ENCODE results near the gene TCEA2. TPM values are rescaled to one million over a fixed set of nuclear protein-coding genes. Genes with fewer than 3 reads are reported as not detected.
A peak's percentile ranks its signal among the peaks of the same experiment; 100 is the strongest.

TCEA2 gene
- total RNA-seq, 1 experiment from 2014 or later: 90.0 TPM

- no peak for DNase-seq (ENCODE audit: low read depth)
- in situ Hi-C loops (cut with HindIII; ENCODE audit: low pct_unique_long_range_greater_than_20kb, low sequenced_read_pairs): no loop called here
These were observed 8.6 kb downstream of the TCEA2 start for GRCh38 chr20:64071341-64072332.

GRCh38 chr20:64072498-64073063 lies 9.6 kb downstream of the TCEA2 start:
- no peak for DNase-seq (ENCODE audit: low read depth)
- in situ Hi-C loops (cut with HindIII; ENCODE audit: low pct_unique_long_range_greater_than_20kb, low sequenced_read_pairs): no loop called here

GRCh38 chr20:64073476-64074183 lies 10.6 kb downstream of the TCEA2 start:
- no peak for DNase-seq (ENCODE audit: low read depth)
- in situ Hi-C loops (cut with HindIII; ENCODE audit: low pct_unique_long_range_greater_than_20kb, low sequenced_read_pairs): no loop called here

DNA sequence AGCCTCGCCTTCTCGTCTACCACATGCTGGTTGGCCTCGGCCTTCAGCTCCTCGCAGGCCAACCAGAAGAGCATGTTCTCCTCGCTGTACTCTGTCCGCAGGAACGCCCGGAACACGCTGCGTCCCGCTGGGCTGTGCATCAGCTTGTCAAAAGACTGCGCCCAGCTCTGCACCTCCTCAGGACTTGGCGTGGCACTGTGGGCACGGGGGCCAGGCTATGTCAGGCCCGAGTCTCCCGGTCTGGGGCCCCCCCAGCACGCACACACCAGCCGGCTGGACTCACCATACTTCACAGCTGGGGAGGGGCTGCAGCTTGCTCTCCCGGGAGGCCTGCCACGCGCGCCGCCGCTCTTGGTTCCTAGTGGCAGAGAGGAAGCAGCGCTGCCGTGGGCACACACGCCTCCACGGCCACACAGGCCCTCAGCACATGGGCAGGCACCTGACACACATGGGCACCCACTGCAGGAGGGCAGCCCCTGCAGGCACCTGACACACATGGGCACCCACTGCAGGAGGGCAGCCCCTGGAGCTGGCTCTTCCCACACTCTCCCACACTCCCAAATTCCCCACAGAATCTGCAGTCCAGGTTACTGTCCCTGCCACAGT lies 11.3 kb downstream of the TCEA2 start:
- no peak for DNase-seq (ENCODE audit: low read depth)
- in situ Hi-C loops (cut with HindIII; ENCODE audit: low pct_unique_long_range_greater_than_20kb, low sequenced_read_pairs): no loop called here

DNA sequence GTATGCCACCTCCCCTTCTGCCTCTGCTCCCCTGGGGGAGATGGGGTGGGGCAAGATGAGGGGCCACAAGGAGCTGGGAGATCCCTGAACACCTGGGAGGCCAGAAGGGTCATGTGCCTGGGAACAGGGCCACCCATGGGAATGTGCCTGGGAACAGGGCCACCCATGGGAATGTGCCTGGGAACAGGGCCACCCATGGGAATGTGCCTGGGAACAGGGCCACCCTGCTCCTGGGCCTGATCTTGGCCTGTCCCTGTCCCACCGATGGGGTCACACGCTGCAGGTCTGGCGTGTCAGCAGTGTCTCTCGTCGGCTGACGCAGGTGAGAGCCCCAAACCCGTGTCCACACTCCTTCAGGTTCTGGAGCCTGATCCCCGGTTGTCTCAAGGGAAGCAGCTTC lies 12.0 kb downstream of the TCEA2 start:
- no peak for DNase-seq (ENCODE audit: low read depth)
- in situ Hi-C loops (cut with HindIII; ENCODE audit: low pct_unique_long_range_greater_than_20kb, low sequenced_read_pairs): no loop called here

DNA sequence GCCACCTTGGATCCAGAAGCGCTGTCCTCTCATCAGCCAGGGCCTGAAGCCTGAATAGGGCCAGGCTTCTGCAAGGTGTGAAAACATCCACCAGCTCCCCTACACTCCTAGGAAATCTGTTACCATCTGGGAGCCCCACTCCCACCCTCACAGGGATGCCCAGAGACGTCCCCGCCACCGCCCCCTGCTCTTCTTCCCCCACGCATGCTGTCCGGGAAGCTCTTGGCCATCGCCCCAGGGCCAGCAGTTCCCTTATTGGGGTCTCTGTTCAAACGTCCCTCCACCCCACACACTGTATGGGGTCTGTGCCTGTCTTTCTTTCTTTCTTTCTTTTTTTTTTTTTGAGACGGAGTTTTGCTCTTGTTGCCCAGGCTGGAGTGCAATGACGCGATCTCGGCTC lies 12.6 kb downstream of the TCEA2 start:
- no peak for DNase-seq (ENCODE audit: low read depth)
- in situ Hi-C loops (cut with HindIII; ENCODE audit: low pct_unique_long_range_greater_than_20kb, low sequenced_read_pairs): no loop called here

- in situ Hi-C loops (cut with HindIII; ENCODE audit: low pct_unique_long_range_greater_than_20kb, low sequenced_read_pairs): no loop called here
- no peak for DNase-seq (ENCODE audit: low read depth)
These were observed 13.3 kb downstream of the TCEA2 start for GRCh38 chr20:64076061-64076997.

- DNase-seq (ENCODE audit: low read depth): no peak
- in situ Hi-C loops (cut with HindIII; ENCODE audit: low pct_unique_long_range_greater_than_20kb, low sequenced_read_pairs): no loop called here
These were observed 14.1 kb downstream of the TCEA2 start for GRCh38 chr20:64077094-64077493.

- no peak for DNase-seq (ENCODE audit: low read depth)
- in situ Hi-C loops (cut with HindIII; ENCODE audit: low pct_unique_long_range_greater_than_20kb, low sequenced_read_pairs): no loop called here
These were observed 14.5 kb downstream of the TCEA2 start for GRCh38 chr20:64077541-64077875.

- in situ Hi-C loops (cut with HindIII; ENCODE audit: low pct_unique_long_range_greater_than_20kb, low sequenced_read_pairs): no loop called here
- no peak for DNase-seq (ENCODE audit: low read depth)
These were observed 15.0 kb downstream of the TCEA2 start for GRCh38 chr20:64077876-64078551.

DNA sequence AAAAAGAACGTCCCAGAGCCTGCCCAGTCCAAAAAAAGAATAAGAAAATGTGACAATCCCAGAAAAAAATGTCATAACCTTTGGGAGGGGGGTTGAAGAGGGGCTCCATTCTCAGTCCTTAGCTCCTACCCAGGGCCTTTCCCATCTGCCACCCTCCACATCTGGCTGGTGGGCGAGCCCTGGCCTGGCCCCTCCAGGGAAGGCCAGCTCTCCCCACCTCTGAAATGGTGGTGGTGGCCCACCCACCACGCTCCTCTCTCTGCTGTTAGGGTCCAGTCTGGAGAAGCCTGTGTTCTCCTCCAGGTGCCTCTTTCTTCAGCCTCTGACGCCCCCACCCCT lies 15.9 kb downstream of the TCEA2 start:
- no peak for DNase-seq (ENCODE audit: low read depth)
- in situ Hi-C loops (cut with HindIII; ENCODE audit: low pct_unique_long_range_greater_than_20kb, low sequenced_read_pairs): no loop called here

GRCh38 chr20:64079273-64080012 lies 16.4 kb downstream of the TCEA2 start, which contains the start of gene RGS19:
Gene RGS19, minus strand, starts transcription at chr20:64079518. Its CDS starts 2,632 bp downstream, at chr20:64076886.
- in situ Hi-C loops (cut with HindIII; ENCODE audit: low pct_unique_long_range_greater_than_20kb, low sequenced_read_pairs): no loop called here
- peak; percentile 72 for DNase-seq (ENCODE audit: low read depth)

- in situ Hi-C loops (cut with HindIII; ENCODE audit: low pct_unique_long_range_greater_than_20kb, low sequenced_read_pairs): no loop called here
- no peak for DNase-seq (ENCODE audit: low read depth)
These were observed 17.2 kb downstream of the TCEA2 start, which contains the start of gene OPRL1 for GRCh38 chr20:64080013-64080812. Gene OPRL1, plus strand, starts transcription at chr20:64080082. Its CDS starts 12,639 bp downstream, at chr20:64092721.

- DNase-seq (ENCODE audit: low read depth): no peak
- in situ Hi-C loops (cut with HindIII; ENCODE audit: low pct_unique_long_range_greater_than_20kb, low sequenced_read_pairs): no loop called here
These were observed 18.0 kb downstream of the TCEA2 start for GRCh38 chr20:64080813-64081623.

GRCh38 chr20:64081624-64081964 lies 18.6 kb downstream of the TCEA2 start:
- no peak for DNase-seq (ENCODE audit: low read depth)
- in situ Hi-C loops (cut with HindIII; ENCODE audit: low pct_unique_long_range_greater_than_20kb, low sequenced_read_pairs): no loop called here
